Measurements from ENCODE around the gene FAM193A. TPM values are rescaled to one million over a fixed set of nuclear protein-coding genes. Genes with fewer than 3 reads are reported as not detected.

FAM193A gene
- total RNA-seq, 2 experiments from 2014 or later = 37.0 to 37.7 TPM

Other genes with a start within 250 kb of the FAM193A start
- gene ZFYVE28, start 118.0 kb upstream of the FAM193A start, total RNA-seq = 10 to 100 TPM; 16.1 to 17.7 TPM
- gene CFAP99, start 117.7 kb upstream of the FAM193A start, total RNA-seq = under 1 TPM in 1 of 2 experiments, not detected in 1; 0.11 TPM
- 100 to 1,000 TPM; 103 to 109 TPM for gene RNF4, start 67.5 kb upstream of the FAM193A start, total RNA-seq
- gene TNIP2, start 219.7 kb downstream of the FAM193A start, total RNA-seq = 10 to 100 TPM; 47.0 to 50.0 TPM

All from activated naive CD8-positive, alpha-beta T cell treated with anti-CD3 and anti-CD28 coated beads, Interleukin-2, amount 10 ng/mL, durations not matched to agents 7 days and 5 days (primary cell).